ENCODE measurements around the gene PLEKHG5.
A peak's percentile ranks its signal among the peaks of the same experiment; 100 is the strongest.

The PLEKHG5 gene

GRCh38 chr1:6491480-6491962 is at the start of gene PLEKHG5:
Gene PLEKHG5, minus strand, starts transcription at chr1:6491667. Its CDS starts 14,096 bp downstream, at chr1:6477571.
- DNase-seq (ENCODE audit: low spot score): peak; percentile 92

GRCh38 chr1:6538956-6539355 is 47.5 kb upstream of the PLEKHG5 start:
- DNase-seq (ENCODE audit: low spot score): no peak

- DNase-seq (ENCODE audit: low spot score): no peak
Observed at GRCh38 chr1:6536291-6536690, 44.8 kb upstream of the PLEKHG5 start.

DNA sequence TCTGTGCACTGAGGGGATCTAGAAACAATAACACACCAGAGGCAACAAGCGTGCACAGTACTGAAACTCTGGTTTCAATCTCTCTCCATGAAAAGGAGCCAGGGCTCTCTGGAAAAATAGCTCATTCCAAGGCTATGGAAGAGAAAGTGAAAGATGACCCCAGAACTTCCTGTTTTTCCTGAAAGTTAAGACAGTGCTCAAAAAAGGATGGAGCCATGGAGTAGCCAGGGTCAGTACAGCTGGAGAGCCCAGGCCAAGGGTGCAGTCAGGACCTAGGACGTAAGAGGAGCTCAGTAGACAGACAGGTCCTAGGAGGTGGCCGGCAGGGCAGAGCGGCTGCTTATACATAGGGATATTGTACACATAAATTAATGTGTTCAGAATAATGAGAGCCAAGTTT is 43.7 kb upstream of the PLEKHG5 start:
- no peak for DNase-seq (ENCODE audit: low spot score)

- DNase-seq (ENCODE audit: low spot score): no peak
Observed at GRCh38 chr1:6534248-6534822, 42.9 kb upstream of the PLEKHG5 start.

DNA sequence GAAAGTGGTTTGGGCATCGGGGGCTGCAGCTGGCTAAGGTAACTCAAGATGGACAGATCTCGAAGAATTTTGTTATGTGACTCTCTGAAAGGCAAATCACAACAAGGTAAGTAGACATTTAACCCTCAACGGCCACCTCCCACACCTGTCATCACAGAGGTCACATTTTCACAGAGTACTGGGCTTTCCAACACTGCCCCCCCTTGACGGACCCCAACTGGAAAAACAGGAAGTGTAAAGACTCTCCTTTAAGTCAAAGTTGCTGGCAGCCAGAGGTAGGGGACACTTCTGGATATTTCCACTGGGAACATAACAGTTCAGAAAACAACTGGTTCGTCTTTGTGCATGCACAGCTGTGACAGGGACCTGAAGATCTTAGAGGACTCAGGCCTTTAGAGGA is 40.5 kb upstream of the PLEKHG5 start:
- no peak for DNase-seq (ENCODE audit: low spot score)

GRCh38 chr1:6530504-6531160 is 39.2 kb upstream of the PLEKHG5 start:
- no peak for DNase-seq (ENCODE audit: low spot score)

DNA sequence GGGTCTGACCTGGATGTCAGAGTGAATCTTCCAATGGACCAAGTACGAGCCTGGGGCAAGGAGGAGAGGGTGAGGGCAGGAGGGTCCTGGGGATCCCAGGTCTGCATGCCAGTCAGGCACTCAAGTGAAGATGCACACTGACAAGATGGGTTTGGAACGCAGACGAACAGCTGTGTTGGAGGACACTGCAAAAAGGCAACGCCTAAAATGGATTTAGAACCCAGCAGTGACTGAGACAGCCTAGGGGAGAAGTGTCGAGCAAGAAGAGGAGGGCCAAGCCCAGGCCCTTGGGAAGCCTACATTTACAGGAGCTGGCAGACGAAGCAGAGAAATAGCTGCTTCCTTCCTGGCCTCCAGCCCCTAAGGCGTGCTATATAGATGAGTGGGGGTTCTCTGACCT is 37.0 kb upstream of the PLEKHG5 start:
- DNase-seq (ENCODE audit: low spot score): no peak

DNA sequence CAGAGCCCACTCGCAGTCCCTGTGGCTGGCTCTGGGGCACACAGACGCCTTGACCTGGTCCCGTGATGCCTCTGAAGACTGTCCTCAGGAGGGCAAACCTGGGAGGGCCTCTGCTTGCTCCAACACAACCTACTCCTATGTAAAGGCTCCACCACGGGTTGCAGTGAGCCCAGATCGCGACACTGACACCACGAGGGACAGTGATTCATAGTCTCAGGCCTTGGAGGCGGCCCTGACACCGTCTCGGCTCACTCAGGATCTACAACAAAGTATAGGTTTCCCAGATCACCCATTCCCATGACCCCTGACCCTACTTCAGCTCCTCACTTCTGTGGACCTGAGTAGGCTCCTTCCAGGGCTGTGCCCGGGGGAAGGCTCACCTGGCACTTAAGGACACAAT is 34.8 kb upstream of the PLEKHG5 start:
- no peak for DNase-seq (ENCODE audit: low spot score)

DNA sequence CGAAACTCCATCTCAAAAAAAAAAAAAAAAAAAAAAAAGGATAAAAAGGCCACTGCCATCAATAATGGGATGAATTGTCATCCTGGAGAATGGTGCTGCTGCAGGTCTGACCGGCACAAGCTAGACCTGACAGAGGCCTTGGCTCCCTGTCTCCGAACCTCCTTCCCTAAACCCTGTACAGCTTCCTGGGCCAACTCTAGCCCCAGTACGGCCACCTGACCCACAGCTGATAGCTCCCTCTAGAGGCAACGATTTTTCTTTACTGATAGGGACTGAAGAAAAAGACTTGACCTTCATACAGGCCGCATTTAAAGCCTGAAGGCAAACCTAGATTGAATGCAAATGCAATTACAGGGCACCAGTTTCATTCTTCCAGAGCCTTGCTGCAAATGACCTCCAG is 32.1 kb upstream of the PLEKHG5 start:
- peak; percentile 59 for DNase-seq (ENCODE audit: low spot score)

- DNase-seq (ENCODE audit: low spot score): no peak
Observed at GRCh38 chr1:6521536-6521935, 30.1 kb upstream of the PLEKHG5 start.

GRCh38 chr1:6519935-6520671 is 28.6 kb upstream of the PLEKHG5 start:
- DNase-seq (ENCODE audit: low spot score): no peak

DNA sequence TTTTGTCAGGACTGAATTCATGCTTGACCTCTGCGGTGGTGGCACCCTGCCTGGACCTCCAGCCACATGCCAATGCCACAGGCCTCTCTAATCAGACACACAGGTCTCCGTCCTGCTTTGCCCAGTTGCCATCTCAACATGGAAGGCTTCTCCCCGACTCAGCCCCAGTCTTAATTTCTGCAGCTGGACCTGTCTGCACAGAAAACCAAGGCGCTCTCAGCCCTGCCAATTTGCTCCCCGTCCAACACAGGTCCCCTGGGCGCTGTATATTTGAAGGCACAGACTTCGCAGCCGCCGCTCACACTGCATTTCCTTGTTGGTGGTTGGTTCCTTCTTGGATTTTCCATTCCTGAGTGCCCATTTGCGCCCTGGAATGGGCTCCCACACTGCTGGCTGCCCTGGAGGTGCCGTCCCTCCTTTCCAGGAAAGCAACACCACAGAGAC is 28.0 kb upstream of the PLEKHG5 start:
- no peak for DNase-seq (ENCODE audit: low spot score)

GRCh38 chr1:6517435-6517851 is 26.0 kb upstream of the PLEKHG5 start:
- DNase-seq (ENCODE audit: low spot score): no peak

DNA sequence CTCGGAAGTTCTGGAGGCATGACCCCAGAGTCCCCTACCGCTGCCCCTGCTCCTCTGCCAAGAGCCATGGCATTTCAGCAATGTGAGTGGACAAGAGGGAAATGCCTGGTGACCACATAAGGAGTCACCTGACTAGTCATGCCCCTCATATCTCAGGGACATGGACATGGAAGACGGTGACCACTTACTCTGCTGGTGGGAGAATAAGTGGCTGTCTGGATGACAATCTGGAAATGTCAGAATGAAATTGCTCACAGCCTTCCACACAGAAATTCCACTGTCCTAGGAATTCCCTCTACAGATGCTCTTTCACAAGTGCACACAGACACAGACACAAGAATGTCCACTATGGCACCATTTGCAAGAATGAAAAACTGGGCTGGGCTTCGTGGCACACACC is 24.3 kb upstream of the PLEKHG5 start:
- peak; percentile 56 for DNase-seq (ENCODE audit: low spot score)

- no peak for DNase-seq (ENCODE audit: low spot score)
Observed at GRCh38 chr1:6513320-6513801, 21.9 kb upstream of the PLEKHG5 start.

DNA sequence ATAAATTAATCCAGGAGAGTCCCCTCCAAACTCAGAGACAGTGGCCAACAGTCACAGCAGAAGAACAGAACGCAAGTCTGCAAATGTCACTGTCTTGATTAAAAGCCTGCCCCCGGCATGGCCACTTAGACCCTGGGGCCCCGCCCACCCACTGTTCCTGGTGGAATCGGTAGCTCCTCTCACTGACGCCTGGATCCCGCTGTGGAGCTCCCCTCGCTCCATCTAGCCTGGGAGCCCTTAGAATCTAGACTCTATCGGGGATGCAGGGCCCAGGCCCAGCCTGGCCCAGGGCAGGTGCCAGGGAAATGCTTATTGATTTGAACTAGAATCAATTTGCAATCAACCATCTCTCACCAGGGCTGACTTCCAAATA is 21.4 kb upstream of the PLEKHG5 start:
- DNase-seq (ENCODE audit: low spot score): no peak

- DNase-seq (ENCODE audit: low spot score): no peak
Observed at GRCh38 chr1:6512245-6512907, 20.9 kb upstream of the PLEKHG5 start.

DNA sequence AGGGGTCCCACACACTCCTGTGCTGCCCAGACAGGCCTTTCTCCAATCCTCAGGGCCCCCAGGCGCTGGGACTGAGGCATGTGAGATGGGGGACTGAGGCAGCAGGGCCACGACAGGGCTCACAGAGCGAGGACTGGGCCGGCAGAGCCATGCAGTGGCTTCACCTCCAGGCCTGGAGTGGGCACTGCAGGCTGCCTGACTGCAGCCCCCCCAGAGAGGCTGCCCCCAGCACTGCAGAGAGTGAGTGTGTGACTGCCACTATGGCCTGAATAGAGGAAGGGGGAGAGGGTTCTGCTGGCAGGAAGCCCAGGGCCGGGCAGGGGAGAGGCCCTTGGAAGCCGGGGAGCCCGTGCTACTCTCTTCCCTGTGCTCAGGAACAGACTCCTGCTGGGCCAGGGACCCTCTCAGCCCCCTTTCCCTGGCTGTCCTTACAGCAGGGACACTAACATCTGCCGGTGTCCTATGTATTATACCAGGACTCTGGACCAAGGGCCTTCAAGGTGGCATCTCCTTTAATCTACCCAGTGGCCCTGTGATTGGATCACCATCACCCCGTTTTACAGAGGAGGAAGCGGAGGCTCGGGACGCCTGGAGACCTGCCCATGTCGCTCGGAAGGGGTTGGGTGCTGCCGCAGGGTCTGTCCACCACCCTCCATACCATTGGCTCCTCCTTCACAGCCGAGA is 20.2 kb upstream of the PLEKHG5 start:
- DNase-seq (ENCODE audit: low spot score): no peak

DNA sequence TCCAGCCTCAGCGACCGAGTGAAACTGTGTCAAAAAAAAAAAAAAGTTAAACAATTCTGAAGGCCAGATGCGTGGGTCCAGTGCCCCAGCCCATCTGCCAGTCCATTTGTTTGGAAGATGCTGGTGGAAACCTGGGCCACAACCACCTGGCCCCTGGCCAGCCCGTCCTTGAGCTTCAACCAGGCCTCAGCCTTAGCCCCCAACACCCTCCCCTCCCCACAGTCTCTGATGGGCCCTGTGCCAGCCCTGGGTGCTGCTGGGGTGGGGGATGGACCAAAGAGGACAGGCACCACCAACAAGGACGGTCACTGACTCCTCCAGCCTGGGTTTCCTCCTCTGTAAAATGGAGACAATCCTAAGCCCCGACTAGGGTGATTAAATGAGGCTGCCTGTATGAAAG is 19.6 kb upstream of the PLEKHG5 start:
- no peak for DNase-seq (ENCODE audit: low spot score)

DNA sequence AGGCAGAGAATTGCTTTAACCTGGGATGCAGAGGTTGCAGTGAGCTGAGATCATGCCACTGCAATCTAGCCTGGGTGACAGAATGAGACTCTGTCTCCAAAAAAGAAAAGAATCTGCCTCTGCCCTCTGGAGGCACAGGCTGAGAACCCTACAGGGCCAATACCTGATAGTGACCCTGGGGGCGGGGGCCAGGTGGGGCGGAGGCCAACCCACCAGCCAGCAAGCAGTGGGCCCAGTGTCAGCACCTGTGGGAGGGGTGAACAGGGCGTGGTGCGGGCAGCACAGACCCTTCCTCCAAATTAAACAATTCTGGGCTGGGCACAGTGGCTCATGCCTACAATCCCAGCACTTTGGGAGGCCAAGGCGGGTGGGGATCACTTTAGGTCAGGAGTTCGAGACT is 19.0 kb upstream of the PLEKHG5 start:
- no peak for DNase-seq (ENCODE audit: low spot score)

DNA sequence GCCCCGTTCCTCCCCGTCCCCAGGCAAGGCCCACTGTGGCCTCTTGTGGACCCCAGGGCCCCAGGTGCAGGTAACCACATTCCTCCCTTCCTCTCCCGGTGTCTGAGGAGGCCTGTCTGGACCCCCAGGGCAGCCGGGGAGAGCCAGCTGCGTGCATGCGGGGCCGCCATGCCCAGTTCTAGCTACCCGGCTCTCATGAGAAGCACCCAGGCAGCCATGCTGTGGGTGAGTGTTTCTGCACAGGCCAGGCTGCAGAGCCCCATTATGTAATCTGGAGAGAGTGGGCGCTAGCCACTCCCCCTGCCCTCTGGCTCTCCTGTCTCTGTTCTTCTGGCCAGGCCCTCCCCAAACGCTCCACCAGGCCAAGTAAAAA is 18.4 kb upstream of the PLEKHG5 start:
- no peak for DNase-seq (ENCODE audit: low spot score)
